ENCODE results near the gene SCUBE2. TPM values are rescaled to one million over a fixed set of nuclear protein-coding genes. Genes with fewer than 3 reads are reported as not detected.

The SCUBE2 gene
- total RNA-seq, 4 donors from 2014 or later: 0.78 to 13.1 (median 5.0) TPM

GRCh38 chr11:9030601-9031000, 60.8 kb downstream of the SCUBE2 start:
- Histone ChIP-seq H3K27me3 (no peaks in the 10 kb centered on the region), H3K36me3 (no peaks in the 10 kb centered on the region), H3K4me3 (no peak overlapping the region), H3K27ac (no peak overlapping the region), H3K9me3 (no peaks in the 10 kb centered on the region), H3K4me1 (no peaks in the 10 kb centered on the region)
- 60% methylated on average over 2 of the region's 5 CpGs; no CpG with 5 or more reads in 1 of the 2 donors for WGBS, 2 donors (ENCODE audit: low coverage in 1 of 2)
- TF ChIP-seq POLR2AphosphoS5 (IDR thresholded peaks at IDR 0.05): no peak
- TF ChIP-seq POLR2A (IDR thresholded peaks at IDR 0.05): no peak
- ATAC-seq: peak; percentile 3

- H3K4me1 ChIP-seq: no peaks in the 10 kb centered on the region
- no peak overlapping the region for H3K4me3 ChIP-seq
- H3K36me3 ChIP-seq: no peaks in the 10 kb centered on the region
- no peak for ATAC-seq
- WGBS, 2 donors (ENCODE audit: low coverage in 1 of 2): 89 to 96% methylated on average over 4 to 5 of the region's 7 CpGs
- H3K27me3 ChIP-seq: no peaks in the 10 kb centered on the region
- no peaks in the 10 kb centered on the region for H3K9me3 ChIP-seq
- TF ChIP-seq EP300 (IDR thresholded peaks at IDR 0.05): no peak
- no peak for TF ChIP-seq POLR2A (IDR thresholded peaks at IDR 0.05)
- TF ChIP-seq CTCF (IDR thresholded peaks at IDR 0.05): no peak
- TF ChIP-seq POLR2AphosphoS5 (IDR thresholded peaks at IDR 0.05): no peak
- H3K27ac ChIP-seq: no peak overlapping the region
Measured at GRCh38 chr11:9029422-9029821, 62.0 kb downstream of the SCUBE2 start.

- TF ChIP-seq POLR2AphosphoS5 (IDR thresholded peaks at IDR 0.05): no peak
- no peak for TF ChIP-seq CTCF (IDR thresholded peaks at IDR 0.05)
- TF ChIP-seq EP300 (IDR thresholded peaks at IDR 0.05): no peak
- no peak for TF ChIP-seq POLR2A (IDR thresholded peaks at IDR 0.05)
- Histone ChIP-seq H3K27ac (no peak overlapping the region), H3K9me3 (no peaks in the 10 kb centered on the region), H3K4me3 (no peak overlapping the region), H3K4me1 (no peaks in the 10 kb centered on the region), H3K27me3 (no peaks in the 10 kb centered on the region), H3K36me3 (no peaks in the 10 kb centered on the region)
- WGBS, 2 donors (ENCODE audit: low coverage in 1 of 2): 75 to 78% methylated on average over 1 of the region's 1 CpG
- no peak for ATAC-seq
Measured at GRCh38 chr11:9028581-9028980, 62.8 kb downstream of the SCUBE2 start.

DNA sequence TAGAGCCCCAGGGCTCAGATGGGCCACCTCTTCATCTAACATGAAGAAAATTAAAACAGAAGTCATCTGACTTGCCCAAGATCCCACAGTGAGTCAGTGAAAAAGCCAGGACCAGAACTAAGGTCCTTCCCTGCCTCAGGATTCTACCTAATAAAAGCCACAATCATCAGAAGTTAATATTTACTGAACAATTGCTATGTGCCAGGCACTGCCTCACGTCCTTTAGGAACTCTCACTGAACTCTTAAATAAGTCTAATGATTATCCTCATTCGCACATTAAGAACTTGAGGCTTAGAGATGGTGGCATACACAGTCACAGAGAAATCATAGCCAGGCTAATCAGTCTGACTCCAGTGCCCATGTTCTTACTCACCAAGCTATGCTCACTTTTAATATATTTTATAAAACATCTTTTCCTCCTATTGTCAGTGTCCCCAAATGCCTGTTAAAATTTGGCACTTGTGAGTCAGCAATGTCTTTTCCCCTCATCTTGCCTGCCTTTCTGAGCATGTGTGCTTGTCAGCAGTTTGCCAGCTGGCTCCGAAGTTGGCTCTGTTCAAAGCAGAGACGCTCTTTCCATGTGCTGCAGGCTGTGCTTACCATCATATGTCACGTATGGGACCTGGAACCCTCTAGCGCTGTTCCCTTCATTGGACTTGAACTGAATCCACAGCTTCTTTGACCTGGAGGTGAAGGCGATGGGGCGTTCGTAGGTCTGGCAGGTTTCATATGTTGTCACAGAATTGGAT, 66.1 kb downstream of the SCUBE2 start:
- Histone ChIP-seq H3K9me3 (no peaks in the 10 kb centered on the region), H3K27me3 (no peaks in the 10 kb centered on the region), H3K4me3 (no peak overlapping the region), H3K4me1 (no peaks in the 10 kb centered on the region), H3K27ac (no peak overlapping the region), H3K36me3 (no peaks in the 10 kb centered on the region)
- WGBS, 2 donors (ENCODE audit: low coverage in 1 of 2): 82 to 84% methylated on average over 5 to 8 of the region's 9 CpGs
- ATAC-seq: no peak
- TF ChIP-seq POLR2AphosphoS5 (IDR thresholded peaks at IDR 0.05) (no peak), EP300 (IDR thresholded peaks at IDR 0.05) (no peak), CTCF (IDR thresholded peaks at IDR 0.05) (no peak), POLR2A (IDR thresholded peaks at IDR 0.05) (no peak)

- no peaks in the 10 kb centered on the region for H3K9me3 ChIP-seq
- no peak overlapping the region for H3K27ac ChIP-seq
- no peaks in the 10 kb centered on the region for H3K36me3 ChIP-seq
- no peak overlapping the region for H3K4me3 ChIP-seq
- ATAC-seq: no peak
- H3K27me3 ChIP-seq: no peaks in the 10 kb centered on the region
- no peaks in the 10 kb centered on the region for H3K4me1 ChIP-seq
- no peak for TF ChIP-seq EP300 (IDR thresholded peaks at IDR 0.05)
- TF ChIP-seq CTCF (IDR thresholded peaks at IDR 0.05): no peak
- no peak for TF ChIP-seq POLR2AphosphoS5 (IDR thresholded peaks at IDR 0.05)
- no peak for TF ChIP-seq POLR2A (IDR thresholded peaks at IDR 0.05)
- WGBS, 2 donors (ENCODE audit: low coverage in 1 of 2): 84 to 98% methylated on average over 6 to 9 of the region's 9 CpGs
Measured at GRCh38 chr11:9022961-9023680, 68.3 kb downstream of the SCUBE2 start.
